AG09319 (cell line): ENCODE data around the gene APOC4.

Experiments used
- DNase-seq: peaks from one replicate; pipeline ENCODE4 v3.0.0-alpha.2; 2010; ENCODE audit warnings: low read depth; ENCODE audit errors: extremely low read depth
- CTCF ChIP-seq: IDR thresholded peaks from 2 replicates; pipeline ENCODE4 v1.5.1; 2011; ENCODE audit warnings: low read depth, mild to moderate bottlenecking, inconsistent platforms, low read length, moderate library complexity

Gene APOC4

GRCh38 chr19:44990459-44990858 lies 48.4 kb downstream of the APOC4 start:
- no peak for DNase-seq
- no peak for TF ChIP-seq CTCF

GRCh38 chr19:44990966-44991365 lies 48.9 kb downstream of the APOC4 start:
- no peak for TF ChIP-seq CTCF
- no peak for DNase-seq

- no peak for DNase-seq
- no peak for TF ChIP-seq CTCF
These were observed 50.5 kb downstream of the APOC4 start for GRCh38 chr19:44992336-44993163.

- no peak for DNase-seq
- no peak for TF ChIP-seq CTCF
These were observed 51.5 kb downstream of the APOC4 start for GRCh38 chr19:44993526-44993925.

GRCh38 chr19:44993926-44994537 lies 52.0 kb downstream of the APOC4 start:
- no peak for TF ChIP-seq CTCF
- DNase-seq, result no peak
